ENCODE measurements around the gene TCF7L2. TPM values are rescaled to one million over a fixed set of nuclear protein-coding genes. Genes with fewer than 3 reads are reported as not detected.

TCF7L2 gene
- total and polyA plus RNA-seq, 9 of the 15 experiments (the other 6 are each of a cell fraction or from before 2014, with no cell fraction given): 0.32 to 2.8 (median 0.92) TPM

DNA sequence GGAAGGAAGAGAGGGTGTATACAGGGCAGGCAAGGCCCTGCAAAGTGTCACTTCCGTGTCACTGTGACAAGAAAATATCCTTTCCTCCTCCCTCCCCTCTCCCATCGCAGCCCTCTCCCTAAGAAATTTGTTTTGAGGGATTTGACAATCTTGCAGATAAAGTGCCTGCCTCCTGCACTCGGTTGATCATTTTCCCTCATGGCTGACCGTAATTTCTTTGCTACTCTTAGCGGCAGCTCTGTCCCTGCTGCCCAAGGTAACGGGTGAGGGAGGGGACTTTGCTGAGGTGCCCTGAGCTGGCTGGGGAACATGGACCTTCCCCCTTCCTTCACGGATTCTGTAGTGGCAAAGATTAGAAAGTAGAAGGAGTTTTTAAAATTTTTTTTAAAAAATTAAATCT lies 179.1 kb downstream of the TCF7L2 start:
- Histone ChIP-seq H3K4me2 (ENCODE audit: insufficient read depth, low read length) (no peak overlapping the region), H2AFZ (ENCODE audit: low read depth, low read length) (no peak overlapping the region), H3K36me3 (ENCODE audit: control insufficient read depth, insufficient read depth, low read length) (no peaks in the 10 kb centered on the region), H3K27me3 (ENCODE audit: control insufficient read depth in 2 of 2, insufficient read depth in 2 of 2, low read length in 2 of 2) (peaks cover 17 to 31% of the 10 kb centered on the region in 2 experiments), H3K79me2 (ENCODE audit: control insufficient read depth, insufficient read depth, low read length) (no peaks in the 10 kb centered on the region), H3K9me1 (ENCODE audit: control insufficient read depth, insufficient read depth, low read length) (no peaks in the 10 kb centered on the region), H3K9ac (ENCODE audit: insufficient read depth in 1 of 2, low read depth in 2 of 2, low read length in 2 of 2) (no peak overlapping the region), H4K20me1 (replicated peaks; ENCODE audit: control insufficient read depth, insufficient read depth, low read length) (no peaks in the 10 kb centered on the region), H3K4me3 (no peak overlapping the region), H3K9me3 (replicated peaks; ENCODE audit: control insufficient read depth, insufficient read depth, low read depth, low read length) (no peaks in the 10 kb centered on the region), H3K27ac (ENCODE audit: extremely low read depth, low read depth, low read length) (no peak overlapping the region), H3K4me1 (replicated peaks in 1 of 2; ENCODE audit: control insufficient read depth in 2 of 2, insufficient read depth in 2 of 2, low read length in 2 of 2) (peaks cover 0 to 5% of the 10 kb centered on the region in 2 experiments; a peak in 1 of 5 replicates)
- no peak for DNase-seq (ENCODE audit: extremely low read depth in 1 of 4, low spot score in 3 of 4)
- ChIA-PET POLR2A (no interaction called here), CTCF (ENCODE audit: low intra/inter-chr PET ratio) (no interaction called here)
- in situ Hi-C loops (cut with MboI) (no loop called here), intact Hi-C loops (cut with micrococcal nuclease) (no loop called here)
- 18% methylated on average over 2 of the region's 7 CpGs for WGBS (ENCODE audit: insufficient coverage, low coverage, missing lambda C conversion rate)
- TF ChIP-seq PCBP1 (IDR thresholded peaks at IDR 0.05; ENCODE audit: low read depth, low read length, poor library complexity, severe bottlenecking): no peak
- TF ChIP-seq CBFB (CRISPR knock-in tag; IDR thresholded peaks at IDR 0.05): no peak
- TF ChIP-seq BDP1 (IDR thresholded peaks at IDR 0.05; ENCODE audit: insufficient read depth, insufficient read length): no peak
- TF ChIP-seq CBX2 (IDR thresholded peaks at IDR 0.05; ENCODE audit: insufficient read depth, low read length, poor library complexity, severe bottlenecking): no peak
- no peak for TF ChIP-seq SREBF1 (IDR thresholded peaks at IDR 0.05; ENCODE audit: borderline replicate concordance, low read depth, low read length)
- no peak for TF ChIP-seq TRIM24 (IDR thresholded peaks at IDR 0.05)
- no peak for TF ChIP-seq PPARD (CRISPR knock-in tag; IDR thresholded peaks at IDR 0.05)
- TF ChIP-seq STAG1 (CRISPR knock-in tag; IDR thresholded peaks at IDR 0.05; ENCODE audit: borderline replicate concordance): no peak
- TF ChIP-seq CHCHD3 (CRISPR knock-in tag; IDR thresholded peaks at IDR 0.05): no peak
- no peak for TF ChIP-seq RFX7 (CRISPR knock-in tag; IDR thresholded peaks at IDR 0.05)
- TF ChIP-seq, protein P1, sequence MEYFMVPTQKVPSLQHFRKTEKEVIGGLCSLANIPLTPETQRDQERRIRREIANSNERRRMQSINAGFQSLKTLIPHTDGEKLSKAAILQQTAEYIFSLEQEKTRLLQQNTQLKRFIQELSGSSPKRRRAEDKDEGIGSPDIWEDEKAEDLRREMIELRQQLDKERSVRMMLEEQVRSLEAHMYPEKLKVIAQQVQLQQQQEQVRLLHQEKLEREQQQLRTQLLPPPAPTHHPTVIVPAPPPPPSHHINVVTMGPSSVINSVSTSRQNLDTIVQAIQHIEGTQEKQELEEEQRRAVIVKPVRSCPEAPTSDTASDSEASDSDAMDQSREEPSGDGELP (CRISPR knock-in tag; IDR thresholded peaks at IDR 0.05; ENCODE audit: borderline replicate concordance): no peak
- TF ChIP-seq YY1 (IDR thresholded peaks at IDR 0.05; ENCODE audit: borderline replicate concordance in 1 of 3, control insufficient read depth in 1 of 3, extremely low read depth in 1 of 3, insufficient read depth in 3 of 3, insufficient read length in 1 of 3, insufficient replicate concordance in 2 of 3, low read depth in 1 of 3, low read length in 2 of 3): no peak
- TF ChIP-seq, protein P2, sequence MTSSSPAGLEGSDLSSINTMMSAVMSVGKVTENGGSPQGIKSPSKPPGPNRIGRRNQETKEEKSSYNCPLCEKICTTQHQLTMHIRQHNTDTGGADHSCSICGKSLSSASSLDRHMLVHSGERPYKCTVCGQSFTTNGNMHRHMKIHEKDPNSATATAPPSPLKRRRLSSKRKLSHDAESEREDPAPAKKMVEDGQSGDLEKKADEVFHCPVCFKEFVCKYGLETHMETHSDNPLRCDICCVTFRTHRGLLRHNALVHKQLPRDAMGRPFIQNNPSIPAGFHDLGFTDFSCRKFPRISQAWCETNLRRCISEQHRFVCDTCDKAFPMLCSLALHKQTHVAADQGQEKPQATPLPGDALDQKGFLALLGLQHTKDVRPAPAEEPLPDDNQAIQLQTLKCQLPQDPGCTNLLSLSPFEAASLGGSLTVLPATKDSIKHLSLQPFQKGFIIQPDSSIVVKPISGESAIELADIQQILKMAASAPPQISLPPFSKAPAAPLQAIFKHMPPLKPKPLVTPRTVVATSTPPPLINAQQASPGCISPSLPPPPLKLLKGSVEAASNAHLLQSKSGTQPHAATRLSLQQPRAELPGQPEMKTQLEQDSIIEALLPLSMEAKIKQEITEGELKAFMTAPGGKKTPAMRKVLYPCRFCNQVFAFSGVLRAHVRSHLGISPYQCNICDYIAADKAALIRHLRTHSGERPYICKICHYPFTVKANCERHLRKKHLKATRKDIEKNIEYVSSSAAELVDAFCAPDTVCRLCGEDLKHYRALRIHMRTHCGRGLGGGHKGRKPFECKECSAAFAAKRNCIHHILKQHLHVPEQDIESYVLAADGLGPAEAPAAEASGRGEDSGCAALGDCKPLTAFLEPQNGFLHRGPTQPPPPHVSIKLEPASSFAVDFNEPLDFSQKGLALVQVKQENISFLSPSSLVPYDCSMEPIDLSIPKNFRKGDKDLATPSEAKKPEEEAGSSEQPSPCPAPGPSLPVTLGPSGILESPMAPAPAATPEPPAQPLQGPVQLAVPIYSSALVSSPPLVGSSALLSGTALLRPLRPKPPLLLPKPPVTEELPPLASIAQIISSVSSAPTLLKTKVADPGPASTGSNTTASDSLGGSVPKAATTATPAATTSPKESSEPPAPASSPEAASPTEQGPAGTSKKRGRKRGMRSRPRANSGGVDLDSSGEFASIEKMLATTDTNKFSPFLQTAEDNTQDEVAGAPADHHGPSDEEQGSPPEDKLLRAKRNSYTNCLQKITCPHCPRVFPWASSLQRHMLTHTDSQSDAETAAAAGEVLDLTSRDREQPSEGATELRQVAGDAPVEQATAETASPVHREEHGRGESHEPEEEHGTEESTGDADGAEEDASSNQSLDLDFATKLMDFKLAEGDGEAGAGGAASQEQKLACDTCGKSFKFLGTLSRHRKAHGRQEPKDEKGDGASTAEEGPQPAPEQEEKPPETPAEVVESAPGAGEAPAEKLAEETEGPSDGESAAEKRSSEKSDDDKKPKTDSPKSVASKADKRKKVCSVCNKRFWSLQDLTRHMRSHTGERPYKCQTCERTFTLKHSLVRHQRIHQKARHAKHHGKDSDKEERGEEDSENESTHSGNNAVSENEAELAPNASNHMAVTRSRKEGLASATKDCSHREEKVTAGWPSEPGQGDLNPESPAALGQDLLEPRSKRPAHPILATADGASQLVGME (CRISPR knock-in tag; IDR thresholded peaks at IDR 0.05): no peak
- no peak for TF ChIP-seq TCF3 (CRISPR knock-in tag; IDR thresholded peaks at IDR 0.05)
- BruUV-seq (replicated peaks): no TSS peak
- no peak for FAIRE-seq
- no peak for ATAC-seq
